GOT3 (cell line): ENCODE measurements around the gene MSGN1.
"Not testable (repeated sequence)": the region's sequence is repeated elsewhere in the genome, so short reads cannot be mapped to it uniquely, and the experiment has no call there.

ENCODE experiments used
- DNase-seq: peaks from one replicate; lab custom pipeline; 2025; ENCODE audit warnings: mixed read lengths; lab: John Stamatoyannopoulos, UW

MSGN1 gene

DNA sequence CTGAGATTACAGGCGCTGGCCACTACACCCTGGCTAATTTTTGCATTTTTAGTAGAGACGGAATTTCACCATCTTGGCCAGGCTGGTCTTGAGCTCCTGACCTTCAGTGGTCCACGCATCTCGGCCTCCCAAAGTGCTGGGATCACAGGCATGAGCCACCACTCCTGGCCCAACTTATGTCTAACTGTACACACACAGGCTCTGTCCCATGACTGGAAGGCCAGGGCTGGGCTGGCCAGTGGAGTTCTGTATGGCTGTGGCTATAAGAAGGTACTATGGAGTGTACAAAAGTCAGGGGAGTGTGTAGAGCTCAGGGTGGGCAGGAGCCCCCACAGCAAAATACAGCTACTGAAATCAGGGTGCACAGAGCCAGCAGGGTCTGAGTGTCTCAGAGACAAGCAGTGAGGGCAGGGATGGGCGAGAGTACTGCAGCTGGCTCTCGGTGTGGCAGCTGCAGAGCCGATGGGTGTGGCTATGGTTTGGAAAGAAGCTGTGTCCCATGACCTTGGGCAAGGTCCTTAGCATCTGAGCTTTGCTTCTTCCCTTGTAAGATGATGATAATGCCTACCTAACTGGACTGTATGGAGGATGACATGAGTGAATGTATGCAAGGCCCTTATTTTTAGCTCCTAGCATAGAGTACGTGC is 10.4 kb upstream of the MSGN1 start:
- DNase-seq: no peak

- DNase-seq: no peak
These were observed 3.1 kb upstream of the MSGN1 start for GRCh38 chr2:17813010-17813741.

DNA sequence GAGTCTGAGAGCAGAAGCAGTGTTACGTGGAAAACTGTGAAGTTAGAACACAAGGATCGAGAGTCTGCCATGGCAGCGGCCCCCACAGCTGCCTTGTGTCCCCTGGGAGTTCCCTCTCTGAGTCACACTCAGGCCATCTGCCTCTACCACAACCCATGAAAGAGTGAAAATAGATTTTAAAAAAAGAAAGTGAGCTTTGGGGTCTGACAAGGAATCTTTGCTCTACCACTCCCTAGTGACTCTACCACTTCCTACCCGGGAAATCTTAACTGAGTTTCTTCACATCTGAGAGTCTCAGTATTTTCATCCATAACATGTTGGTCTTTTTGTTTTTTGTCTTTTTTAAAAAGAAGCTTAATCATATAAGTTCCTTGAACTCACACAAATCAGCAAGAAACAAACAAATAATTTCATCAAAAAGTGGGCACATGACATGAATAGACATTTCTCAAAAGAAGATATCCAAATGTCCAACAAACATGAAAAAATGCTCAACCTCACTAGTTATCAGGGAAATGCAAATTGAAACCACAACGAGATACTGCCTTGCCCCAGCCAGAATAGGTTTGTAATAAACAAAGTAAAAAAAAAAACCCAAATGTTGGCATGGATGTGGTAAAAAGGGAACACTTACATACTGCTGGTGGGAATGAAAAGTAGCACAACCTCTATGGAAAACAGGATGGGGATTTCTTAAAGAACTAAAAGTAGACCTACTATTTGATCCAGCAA is 2.4 kb upstream of the MSGN1 start:
- DNase-seq: no peak

- DNase-seq: no peak
These were observed 1.7 kb upstream of the MSGN1 start for GRCh38 chr2:17814601-17815000.

- no peak for DNase-seq
These were observed 634 bp upstream of the MSGN1 start for GRCh38 chr2:17815468-17816184.

GRCh38 chr2:17818235-17818815 is 2.1 kb downstream of the MSGN1 start:
- DNase-seq: no peak

DNA sequence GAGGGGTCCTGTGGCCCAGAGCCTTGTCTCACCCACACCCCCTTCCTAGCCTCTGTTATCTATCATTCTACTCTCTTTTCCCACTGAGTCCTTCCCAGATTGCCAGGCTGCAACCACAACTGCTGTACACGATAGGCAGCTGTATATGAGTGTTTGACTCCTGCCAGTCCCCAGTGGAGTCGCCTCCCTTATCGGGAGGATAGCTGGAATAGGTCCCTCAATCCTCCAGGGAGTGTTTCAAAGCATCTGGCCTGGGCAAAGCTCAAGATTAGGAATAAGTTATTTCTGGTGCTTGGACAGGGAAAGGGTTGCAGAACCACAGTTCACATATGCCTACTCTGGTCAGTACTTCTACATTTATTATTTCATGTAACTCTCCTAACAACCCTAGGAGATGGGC is 4.8 kb downstream of the MSGN1 start:
- DNase-seq: no peak

DNA sequence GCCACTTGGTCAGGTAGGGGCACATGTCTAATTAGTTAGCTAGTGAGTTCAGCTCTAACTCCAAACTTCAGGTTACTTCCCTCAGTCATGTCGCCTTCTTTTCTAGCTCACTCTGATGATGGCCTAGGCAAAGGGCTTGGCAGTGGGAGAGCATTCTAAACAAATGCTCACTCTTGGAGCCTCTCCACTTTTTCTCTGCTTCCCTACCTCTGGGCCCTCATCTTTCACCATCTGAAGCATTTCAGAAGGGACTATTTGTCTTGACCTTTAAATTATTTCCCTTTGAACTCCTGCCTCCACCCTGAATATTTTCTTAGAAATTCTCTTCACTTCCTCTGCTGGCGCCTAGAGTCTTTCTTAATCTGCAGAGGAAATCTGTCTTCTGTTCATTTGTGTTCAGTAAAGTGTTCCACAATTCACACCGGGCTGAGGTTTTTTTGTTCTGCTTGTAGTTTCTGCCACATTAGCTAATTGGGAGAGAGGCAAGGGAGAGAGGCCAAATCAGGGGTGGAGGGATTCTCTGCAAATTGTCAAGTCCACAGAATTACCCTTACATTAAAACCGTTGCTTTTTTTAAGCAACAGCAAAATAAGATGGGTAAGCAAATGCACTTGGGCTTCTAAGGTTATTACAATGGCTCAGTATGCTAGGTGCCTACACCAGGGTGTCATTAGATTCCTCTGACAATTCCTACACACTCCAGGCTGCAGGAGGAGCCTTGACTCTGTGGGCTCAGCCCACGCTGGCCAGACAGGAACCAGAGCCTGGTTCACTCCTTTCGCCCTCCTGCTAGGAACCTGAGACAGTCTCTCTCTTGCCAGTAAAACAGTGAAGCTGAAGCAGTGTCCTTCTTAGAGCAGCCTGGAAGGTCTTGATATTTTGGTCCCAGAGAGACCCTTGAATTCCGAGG is 5.5 kb downstream of the MSGN1 start:
- no peak for DNase-seq

GRCh38 chr2:17822445-17823117 is 6.3 kb downstream of the MSGN1 start:
- DNase-seq: no peak

GRCh38 chr2:17823646-17824045 is 7.4 kb downstream of the MSGN1 start:
- DNase-seq: not testable (repeated sequence)

GRCh38 chr2:17827316-17827715 is 11.1 kb downstream of the MSGN1 start:
- DNase-seq: no peak

DNA sequence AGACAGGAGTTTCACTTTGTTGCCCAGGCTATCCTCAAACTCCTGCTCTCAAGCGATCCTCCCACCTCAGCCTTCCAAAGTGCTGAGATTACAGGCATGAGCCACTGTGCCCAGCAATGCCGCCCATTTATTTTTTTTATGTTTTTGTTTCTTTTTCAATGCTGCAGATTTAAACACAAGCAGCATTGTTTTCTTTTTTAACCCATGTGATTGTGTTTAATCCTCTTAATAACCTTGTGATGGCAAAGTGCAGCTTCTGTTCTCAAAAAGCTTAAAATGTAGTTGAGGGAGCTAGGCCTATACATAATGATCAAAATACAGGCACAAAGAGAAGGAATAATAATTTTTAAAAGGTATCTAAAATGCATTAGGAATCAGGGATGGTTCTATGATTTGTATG is 11.5 kb downstream of the MSGN1 start:
- no peak for DNase-seq

DNA sequence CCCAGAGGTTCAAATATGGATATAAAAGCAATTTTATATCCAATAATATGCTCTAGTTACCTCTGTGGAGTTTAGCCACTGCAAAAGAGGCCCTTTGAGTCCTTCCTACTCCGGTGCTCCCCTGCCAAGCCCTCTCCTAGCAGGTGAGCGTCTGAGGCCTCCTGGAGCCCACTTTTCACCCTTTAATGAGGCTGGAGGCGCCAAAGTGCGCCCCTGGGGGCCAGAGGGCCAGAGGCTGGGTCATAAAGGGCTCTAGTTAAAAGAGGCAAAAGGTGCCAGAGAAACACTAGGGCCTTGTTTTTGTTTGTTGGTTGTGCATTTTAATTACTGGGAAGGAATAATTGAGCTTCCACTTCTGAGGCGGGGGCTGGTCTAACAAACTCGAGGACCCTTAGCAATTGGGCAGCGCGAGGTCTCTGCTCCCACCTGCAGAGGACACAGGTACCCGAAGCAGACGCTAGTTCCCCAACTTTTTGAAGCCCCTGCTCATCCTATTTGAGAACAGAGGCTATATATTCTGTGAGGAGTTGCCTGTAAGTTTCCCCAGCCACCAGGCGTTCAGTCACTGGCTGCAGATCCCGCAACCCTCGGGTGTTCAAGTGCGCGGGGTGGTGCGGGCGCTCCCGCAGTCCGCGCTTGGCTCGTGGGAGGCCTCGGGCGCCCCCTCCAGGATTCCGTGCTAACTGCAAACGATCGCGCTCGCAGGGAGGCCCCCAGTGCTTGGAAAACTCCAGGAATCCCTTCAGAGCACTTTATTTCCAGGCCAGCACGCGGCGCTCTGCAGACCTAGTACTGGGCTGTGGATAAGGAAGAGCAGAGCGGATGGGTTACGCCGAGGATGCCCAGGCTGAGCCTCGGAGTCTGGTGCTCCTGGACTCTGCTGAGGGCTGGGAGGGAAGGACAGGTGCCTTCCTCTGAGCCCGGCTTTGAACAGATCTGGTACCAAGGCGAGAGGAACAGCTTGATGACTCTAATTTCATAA is 14.1 kb downstream of the MSGN1 start:
- DNase-seq: no peak

DNA sequence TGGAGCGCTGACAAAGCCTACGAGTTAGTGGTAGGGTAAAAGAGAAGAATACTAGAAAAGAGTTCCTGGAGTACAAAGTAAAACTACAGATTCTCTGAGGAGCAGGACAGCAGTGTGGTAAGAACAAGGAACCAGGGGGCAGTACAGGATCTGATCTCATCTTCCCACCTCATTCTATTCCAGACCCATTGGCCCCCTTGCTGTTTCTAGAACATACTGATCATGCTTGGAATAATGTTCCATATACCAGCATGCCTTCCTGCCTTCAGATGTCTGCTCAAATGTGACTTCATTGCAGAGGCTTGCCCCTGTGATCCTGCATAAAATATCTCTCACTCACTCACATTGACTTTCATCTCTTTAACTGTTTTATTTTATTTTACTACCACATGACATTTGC is 19.3 kb downstream of the MSGN1 start:
- no peak for DNase-seq

DNA sequence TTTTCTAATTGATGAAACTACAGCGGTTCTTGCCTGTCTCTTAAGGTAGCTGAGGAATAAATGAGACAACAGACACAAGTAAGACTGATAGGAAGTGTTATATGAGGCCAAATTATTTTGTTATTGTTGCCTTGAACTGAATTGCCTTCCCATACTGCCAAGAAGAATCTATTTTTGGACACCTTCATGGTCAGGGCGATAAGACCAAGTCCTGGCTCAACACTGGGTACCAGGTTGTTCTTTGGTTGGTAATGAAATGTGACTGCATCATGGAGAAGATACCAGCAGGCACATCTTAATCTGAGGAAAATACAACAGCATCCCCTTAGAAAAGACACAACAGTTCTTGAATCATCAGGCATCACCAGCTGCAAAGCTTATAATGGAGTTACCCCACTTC is 23.7 kb downstream of the MSGN1 start:
- no peak for DNase-seq

DNA sequence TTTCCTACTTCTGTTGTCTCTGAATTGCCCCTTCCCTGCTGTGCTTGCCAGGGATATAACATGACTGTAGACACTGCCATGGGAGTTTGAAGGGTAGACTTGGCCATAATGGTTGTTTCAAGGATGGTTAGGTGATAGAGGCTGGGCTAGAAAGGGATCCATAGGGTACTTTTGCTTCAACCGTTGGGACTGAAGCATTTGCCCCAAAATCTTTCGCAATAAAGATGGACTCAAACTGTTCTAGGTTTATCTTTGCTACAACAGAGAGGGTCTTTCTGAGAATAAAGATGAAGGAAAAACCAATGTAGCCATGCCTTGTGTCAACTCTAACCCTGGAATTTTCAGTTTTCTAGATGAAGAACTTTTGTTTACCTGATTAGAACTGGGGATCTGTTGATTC is 27.2 kb downstream of the MSGN1 start:
- DNase-seq: no peak

GRCh38 chr2:17845806-17846205 is 29.5 kb downstream of the MSGN1 start:
- no peak for DNase-seq

DNA sequence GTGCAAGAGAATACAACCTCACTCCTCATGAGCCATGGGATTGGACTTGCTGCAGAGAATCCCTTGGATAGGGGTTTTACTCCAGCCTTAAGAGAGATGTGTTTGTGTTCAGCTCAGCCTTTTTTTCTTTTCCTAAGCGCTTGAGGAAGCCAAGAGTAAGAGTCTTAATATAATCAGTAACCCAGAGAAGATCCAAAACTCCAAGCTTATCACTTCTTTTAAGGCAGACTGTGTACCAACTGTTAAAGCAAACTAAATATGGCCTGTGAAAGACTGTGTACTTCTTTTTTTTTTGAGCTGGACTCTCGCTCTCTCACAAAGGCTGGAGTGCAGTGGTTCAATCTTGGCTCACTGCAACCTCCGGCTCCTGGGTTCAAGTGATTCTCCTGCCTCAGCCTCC is 30.4 kb downstream of the MSGN1 start:
- no peak for DNase-seq

DNA sequence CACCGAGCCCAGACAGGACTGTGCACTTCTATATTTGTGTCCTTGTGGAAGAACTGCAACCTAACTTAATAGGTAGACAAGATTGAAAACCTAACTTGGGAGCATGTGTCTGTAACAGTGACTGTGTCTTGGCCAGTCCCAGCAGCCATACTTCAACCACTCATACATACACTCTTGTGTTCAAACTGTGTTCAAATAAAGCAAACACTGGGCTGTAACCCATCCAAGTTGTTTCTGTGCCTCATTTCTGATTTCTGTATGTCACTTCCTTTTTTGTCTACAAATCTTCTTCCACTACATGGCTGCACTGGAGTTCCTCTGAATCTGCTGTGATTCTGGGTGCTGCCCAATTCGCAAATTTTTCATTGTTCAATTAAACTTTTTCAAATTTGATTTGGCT is 31.0 kb downstream of the MSGN1 start:
- no peak for DNase-seq
